D721Med (cell line): ENCODE measurements around the gene KCNG1.
A peak's percentile ranks its signal among the peaks of the same experiment; 100 is the strongest.

ENCODE experiments used
- DNase-seq: peaks from one replicate; pipeline ENCODE4 v3.0.0; 2011; ENCODE audit warnings: low spot score; ENCODE audit not compliant: insufficient read length
- FAIRE-seq: peaks from 2 replicates; lab custom pipeline; 2011; peaks lifted over from hg19 to GRCh38; lab: Jason Lieb, UNC
- TF ChIP-seq, protein P1 (sequence below): IDR thresholded peaks from 2 replicates; pipeline ENCODE4 v1.5.1; 2012; ENCODE audit warnings: mild to moderate bottlenecking, control low read depth; ENCODE audit not compliant: insufficient read depth; ENCODE audit errors: missing control alignments

Gene KCNG1

DNA sequence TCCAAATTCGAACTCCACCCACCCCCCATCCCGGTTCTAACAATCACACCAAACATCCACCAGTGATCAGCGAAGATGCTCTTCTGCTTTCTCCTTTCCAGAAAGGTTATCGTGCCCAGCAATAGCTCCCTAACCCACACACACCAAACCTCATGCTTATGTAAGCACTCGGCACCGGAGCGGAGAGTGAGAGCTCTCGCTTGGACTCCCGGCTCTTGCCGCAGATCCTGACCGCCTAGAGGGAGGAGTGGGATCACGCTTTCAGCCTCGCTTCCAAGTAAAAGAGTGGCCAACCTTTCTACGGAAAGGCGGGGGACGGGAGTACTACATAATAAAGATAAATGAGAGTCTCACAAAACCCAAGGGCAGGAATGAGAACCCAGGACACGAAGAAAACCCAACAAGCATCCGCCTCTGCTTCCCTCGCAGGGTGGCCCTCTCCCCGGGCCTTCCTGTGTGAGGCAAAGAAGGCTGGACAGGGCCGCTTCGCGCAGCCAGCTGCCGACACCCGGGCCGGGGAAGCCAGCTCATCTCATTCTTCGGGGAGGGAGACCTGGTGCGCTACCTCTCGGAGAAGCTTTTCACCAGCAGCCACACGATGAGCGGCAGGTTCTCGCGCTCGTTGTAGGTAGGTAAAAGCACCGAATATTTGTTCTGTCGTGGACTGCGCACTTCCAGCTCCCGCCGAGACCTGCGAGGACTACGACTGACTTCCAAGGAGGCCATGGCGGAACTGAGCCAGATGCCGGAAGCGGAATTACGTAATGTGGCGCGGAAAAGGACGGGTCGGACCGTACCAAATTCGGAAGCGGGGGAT lies 64.9 kb downstream of the KCNG1 start, which contains the start of gene DPM1:
Gene DPM1 (minus strand): TSS at position 735 of the 817 bp plus-strand sequence. CDS start 9 bp downstream, at position 726.
- DNase-seq, result peak; percentile 59
- FAIRE-seq, result no peak
- TF ChIP-seq, protein P1, sequence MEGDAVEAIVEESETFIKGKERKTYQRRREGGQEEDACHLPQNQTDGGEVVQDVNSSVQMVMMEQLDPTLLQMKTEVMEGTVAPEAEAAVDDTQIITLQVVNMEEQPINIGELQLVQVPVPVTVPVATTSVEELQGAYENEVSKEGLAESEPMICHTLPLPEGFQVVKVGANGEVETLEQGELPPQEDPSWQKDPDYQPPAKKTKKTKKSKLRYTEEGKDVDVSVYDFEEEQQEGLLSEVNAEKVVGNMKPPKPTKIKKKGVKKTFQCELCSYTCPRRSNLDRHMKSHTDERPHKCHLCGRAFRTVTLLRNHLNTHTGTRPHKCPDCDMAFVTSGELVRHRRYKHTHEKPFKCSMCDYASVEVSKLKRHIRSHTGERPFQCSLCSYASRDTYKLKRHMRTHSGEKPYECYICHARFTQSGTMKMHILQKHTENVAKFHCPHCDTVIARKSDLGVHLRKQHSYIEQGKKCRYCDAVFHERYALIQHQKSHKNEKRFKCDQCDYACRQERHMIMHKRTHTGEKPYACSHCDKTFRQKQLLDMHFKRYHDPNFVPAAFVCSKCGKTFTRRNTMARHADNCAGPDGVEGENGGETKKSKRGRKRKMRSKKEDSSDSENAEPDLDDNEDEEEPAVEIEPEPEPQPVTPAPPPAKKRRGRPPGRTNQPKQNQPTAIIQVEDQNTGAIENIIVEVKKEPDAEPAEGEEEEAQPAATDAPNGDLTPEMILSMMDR, result no peak

DNA sequence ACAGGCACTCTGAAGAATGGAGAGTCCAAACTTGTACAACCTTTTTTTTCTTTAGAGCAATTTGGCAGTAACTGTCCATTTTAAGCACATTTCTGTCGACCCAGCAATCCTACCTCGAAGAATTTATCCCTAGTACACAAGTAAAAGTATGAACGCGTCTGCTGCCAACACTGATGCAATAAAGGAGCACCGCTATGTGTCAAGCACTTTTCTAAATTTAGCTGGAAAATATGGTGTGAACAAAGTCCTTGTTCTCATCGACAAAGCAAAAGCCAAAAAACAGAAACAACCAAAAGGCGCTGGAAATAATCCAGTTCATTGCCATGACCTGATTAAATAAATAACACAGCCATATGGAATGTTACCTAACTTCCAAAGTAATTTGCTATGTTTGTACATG lies 65.6 kb downstream of the KCNG1 start:
- no peak for DNase-seq
- FAIRE-seq, result no peak
- TF ChIP-seq, protein P1, result no peak

DNA sequence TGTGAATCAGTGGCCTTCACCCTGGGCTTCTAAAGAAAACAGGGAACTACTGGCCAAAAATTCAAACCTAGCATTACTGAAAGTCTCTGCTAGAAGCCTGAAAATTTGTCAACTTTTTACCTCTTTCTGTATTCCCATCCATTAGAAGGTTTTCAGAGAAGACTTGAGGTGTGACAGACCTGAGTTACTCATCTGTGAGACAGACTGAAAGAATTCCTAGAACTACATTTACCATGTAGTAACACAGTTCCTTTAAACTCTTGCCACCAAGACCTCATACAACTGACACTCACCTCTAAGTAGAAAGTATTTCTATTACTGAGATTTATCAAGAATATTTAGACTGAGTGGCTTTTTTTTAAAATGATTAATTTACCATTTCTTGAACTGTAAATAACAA lies 69.1 kb downstream of the KCNG1 start:
- TF ChIP-seq, protein P1, result no peak
- DNase-seq, result no peak
- no peak for FAIRE-seq
